HCT116 (cell line): Measurements from ENCODE around the gene GMEB2. TPM values are rescaled to one million over a fixed set of nuclear protein-coding genes. Genes with fewer than 3 reads are reported as not detected.

Experiments used
- ATAC-seq: fragments of 200-7000 bp; cut with Tn5 transposase; 2 replicates; pipeline ENCODE4 v1.9.1; 2020; ENCODE audit warnings: mild to moderate bottlenecking, moderate library complexity
- BruUV-seq: library from RNA; stranded (reverse); fragments of 400-500 nt; replicated peaks from 2 replicates; lab custom pipeline; 2021; lab: Mats Ljungman, UMichigan
- CTCF ChIA-PET: fragments of 300-600 bp; sonication (Branson Sonifier 250); formaldehyde crosslinking; loops from one replicate; lab custom pipeline; 2021; ENCODE audit warnings: antibody characterized with exemption; lab: Charles Lee
- POLR2A ChIA-PET: fragments of 300-600, 350-600 bp; sonication (Branson Sonifier 250); formaldehyde crosslinking; loops from one replicate; lab custom pipeline; 2021; ENCODE audit warnings: antibody characterized with exemption; lab: Charles Lee
- RAD21 ChIA-PET, 2 experiments: fragments of 300-600 bp; sonication (Branson Sonifier 250); formaldehyde crosslinking; loops; one replicate each; lab custom pipeline; 2023; ENCODE audit warnings: low total read pairs in 2 of 2; ENCODE audit not compliant: uncharacterized antibody in 2 of 2, unreplicated experiment in 2 of 2, low non-redundant PET in 1 of 2; lab: Charles Lee
- DNase-seq: peaks from one replicate; pipeline ENCODE4 v3.0.0-alpha.2; 2010; ENCODE audit warnings: low read depth, low spot score
- H2AFZ ChIP-seq: fragments of 200-600 bp; shearing (Covaris generic), sonication (generic); 2 replicates; pipeline ENCODE4 v1.6.1; 2017; ENCODE audit warnings: low read depth, mixed run types, mixed read lengths, antibody characterized with exemption, low read length; ENCODE audit not compliant: poor library complexity, severe bottlenecking
- H3K27ac ChIP-seq: 2 replicates; pipeline ENCODE4 v1.5.1; 2012; ENCODE audit warnings: low read depth, low read length
- H3K27me3 ChIP-seq: fragments of 200-600 bp; sonication (generic); 2 replicates; pipeline ENCODE4 v1.6.1; 2016; ENCODE audit warnings: mixed run types, low read length, mixed read lengths; ENCODE audit not compliant: insufficient read depth
- H3K36me3 ChIP-seq, 2 experiments: fragments of 200-500 bp in 1 of 2; fragments of 200-600 bp in 1 of 2; sonication (Bioruptor generic) in 1 of 2; sonication (generic) in 1 of 2; 2 replicates each; pipeline versions ENCODE4 v1.5.1 to v1.6.1; 2014 to 2016; ENCODE audit warnings: low read length in 2 of 2, inconsistent platforms in 1 of 2, mixed read lengths in 1 of 2, mixed run types in 1 of 2; ENCODE audit not compliant: insufficient read depth in 2 of 2, control insufficient read depth in 1 of 2
- H3K4me1 ChIP-seq, 2 experiments: fragments of 200-600 bp in 1 of 2; sonication (generic) in 1 of 2; 2 replicates each; pipeline versions ENCODE4 v1.5.1 to v1.6.1; 2012 to 2017; ENCODE audit warnings: low read length in 2 of 2, inconsistent platforms in 1 of 2, mild to moderate bottlenecking in 1 of 2, mixed read lengths in 1 of 2, mixed run types in 1 of 2, moderate library complexity in 1 of 2; ENCODE audit not compliant: insufficient read depth in 2 of 2, control insufficient read depth in 1 of 2
- H3K4me2 ChIP-seq: fragments of 200-600 bp; sonication (generic); 2 replicates; pipeline ENCODE4 v1.6.1; 2017; ENCODE audit warnings: mixed run types, low read length, mixed read lengths
- H3K4me3 ChIP-seq, 2 experiments: fragments of 200-600 bp in 1 of 2; sonication (generic) in 1 of 2; replicated peaks in 1 of 2; 2 replicates each; pipeline ENCODE4 v1.5.1; 2011 to 2016; ENCODE audit warnings: low read length in 2 of 2, control low read depth in 1 of 2, low read depth in 1 of 2, mild to moderate bottlenecking in 1 of 2, mixed read lengths in 1 of 2, mixed run types in 1 of 2
- H3K79me2 ChIP-seq: fragments of 200-600 bp; sonication (generic); 2 replicates; pipeline ENCODE4 v1.6.1; 2017; ENCODE audit warnings: mild to moderate bottlenecking, mixed run types, low read length, moderate library complexity, mixed read lengths; ENCODE audit not compliant: insufficient read depth
- H3K9ac ChIP-seq: fragments of 200-600 bp; sonication (generic); 2 replicates; pipeline ENCODE4 v1.6.1; 2016; ENCODE audit warnings: low read length, mixed read lengths
- H3K9me2 ChIP-seq: fragments of 200-600 bp; sonication (generic), shearing (Covaris generic); 2 replicates; pipeline ENCODE4 v1.6.1; 2017; ENCODE audit warnings: mixed run types, mild to moderate bottlenecking, moderate library complexity; ENCODE audit not compliant: insufficient read depth
- H3K9me3 ChIP-seq, 2 experiments: fragments of 200-500 bp in 1 of 2; fragments of 200-600 bp in 1 of 2; sonication (Bioruptor generic) in 1 of 2; sonication (generic) in 1 of 2; 2 replicates each; pipeline ENCODE4 v1.6.1; 2014 to 2017; ENCODE audit warnings: low read length in 2 of 2, mixed read lengths in 2 of 2, inconsistent platforms in 1 of 2, low read depth in 1 of 2, mild to moderate bottlenecking in 1 of 2, mixed run types in 1 of 2, moderate library complexity in 1 of 2; ENCODE audit not compliant: control insufficient read depth in 1 of 2, insufficient read depth in 1 of 2
- H4K20me1 ChIP-seq: fragments of 200-600 bp; sonication (generic), shearing (Covaris generic); 2 replicates; pipeline ENCODE4 v1.6.1; 2017; ENCODE audit warnings: mixed run types, mild to moderate bottlenecking, moderate library complexity; ENCODE audit not compliant: insufficient read depth
- EZH2phosphoT487 ChIP-seq: fragments of 200-600 bp; IDR thresholded peaks from 2 replicates; pipeline ENCODE4 v1.6.1; 2018; ENCODE audit warnings: antibody characterized with exemption, borderline replicate concordance
- RAD21 ChIP-seq: IDR thresholded peaks from 2 replicates; pipeline ENCODE4 v1.6.1; 2012; ENCODE audit warnings: low read depth, mild to moderate bottlenecking
- SIN3A ChIP-seq: IDR thresholded peaks from 2 replicates; pipeline ENCODE4 v1.6.1; 2012; ENCODE audit warnings: low read depth
- intact Hi-C: fragments of 100-400 bp; cut with micrococcal nuclease; formaldehyde crosslinking; loops from 2 replicates; pipeline ENCODE4 v1.10.0; 2022
- total RNA-seq: library from RNA; stranded (reverse); gene quantifications from one replicate; pipeline ENCODE4 v1.2.1, GENCODE V29; 2021; ENCODE audit not compliant: unreplicated experiment
- TF ChIP-seq, protein P1 (sequence below), 3 experiments: fragments of 200-600 bp in 1 of 3; sonication (generic) in 1 of 3; IDR thresholded peaks in 2 of 3; conservative IDR thresholded peaks in 1 of 3; 2 replicates each; pipeline ENCODE4 v1.5.1; 2012 to 2017; ENCODE audit warnings: low read depth in 2 of 3, low read length in 2 of 3, antibody characterized with exemption in 1 of 3, borderline replicate concordance in 1 of 3, control low read depth in 1 of 3, mild to moderate bottlenecking in 1 of 3, mixed read lengths in 1 of 3, mixed run types in 1 of 3, moderate library complexity in 1 of 3; ENCODE audit not compliant: insufficient read depth in 1 of 3
- TF ChIP-seq, protein P2 (sequence below): IDR thresholded peaks from 2 replicates; pipeline ENCODE4 v1.6.1; 2011; ENCODE audit warnings: mild to moderate bottlenecking, low read length, moderate library complexity; ENCODE audit not compliant: insufficient replicate concordance; ENCODE audit errors: extremely low read depth

GMEB2 gene
- total RNA-seq, 1 experiment from 2014 or later = 13.9 TPM

DNA sequence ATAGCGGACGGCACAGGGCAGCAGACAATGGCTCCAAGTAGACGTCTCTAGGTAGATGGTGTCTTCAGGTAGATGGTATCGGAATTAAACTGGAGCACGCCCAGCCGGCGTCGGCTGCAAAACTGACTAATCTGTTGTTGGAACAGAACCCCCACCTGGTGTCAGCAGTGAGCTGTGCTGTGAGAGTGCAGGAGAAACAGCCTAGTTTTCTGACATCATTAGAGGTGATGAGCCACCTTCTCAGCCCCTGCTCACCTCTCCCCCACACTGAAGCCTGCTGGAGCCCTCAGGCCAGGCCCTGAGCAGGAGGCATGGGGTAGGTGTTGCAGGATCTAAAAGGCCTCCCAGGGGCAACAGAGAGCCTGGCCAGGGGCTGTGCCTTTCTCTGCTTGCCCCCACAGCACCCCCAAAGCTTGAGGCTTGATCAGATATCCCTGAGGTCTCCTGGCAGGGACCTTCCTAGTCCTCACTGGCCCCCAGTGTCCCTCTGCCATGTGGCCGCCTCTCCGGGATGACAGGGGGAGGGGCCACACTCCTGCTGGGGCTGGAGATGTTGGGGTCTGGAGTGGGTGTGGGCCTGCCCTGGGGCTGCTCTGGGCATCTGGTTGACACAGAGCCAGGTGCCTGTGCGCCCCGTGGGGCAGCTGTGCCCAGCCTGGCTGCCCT is 46.0 kb downstream of the GMEB2 start:
- Histone ChIP-seq H3K27me3 (no peaks in the 10 kb centered on the region), H2AFZ (no peak overlapping the region), H3K36me3 (no peaks in the 10 kb centered on the region), H3K9me2 (no peaks in the 10 kb centered on the region), H3K79me2 (no peaks in the 10 kb centered on the region), H3K9me3 (no peaks in the 10 kb centered on the region), H3K4me1 (peaks cover 0 to 8% of the 10 kb centered on the region in 2 experiments; a peak in 1 of 4 replicates), H3K27ac (no peak overlapping the region; the same call in 1 of the 2 replicates), H4K20me1 (no peaks in the 10 kb centered on the region), H3K4me2 (peak overlapping the region; percentile 20; the same call in 1 of the 2 replicates), H3K4me3 (no peak overlapping the region), H3K9ac (no peak overlapping the region)
- RAD21 ChIA-PET = no interaction called here
- ATAC-seq (peak; percentile 92), DNase-seq (peak; percentile 52)
- POLR2A ChIA-PET = interaction anchor here (1.4 kb wide), 1 partner anchor 61 kb away, joined by 3 read pairs; no protein-coding TSS in a partner anchor
- intact Hi-C loops = loop anchor here (5.0 kb wide), 1 partner anchor 116 kb away; the partner anchor contains the start of gene TNFRSF6B
- BruUV-seq = no TSS peak
- TF ChIP-seq, protein P1, sequence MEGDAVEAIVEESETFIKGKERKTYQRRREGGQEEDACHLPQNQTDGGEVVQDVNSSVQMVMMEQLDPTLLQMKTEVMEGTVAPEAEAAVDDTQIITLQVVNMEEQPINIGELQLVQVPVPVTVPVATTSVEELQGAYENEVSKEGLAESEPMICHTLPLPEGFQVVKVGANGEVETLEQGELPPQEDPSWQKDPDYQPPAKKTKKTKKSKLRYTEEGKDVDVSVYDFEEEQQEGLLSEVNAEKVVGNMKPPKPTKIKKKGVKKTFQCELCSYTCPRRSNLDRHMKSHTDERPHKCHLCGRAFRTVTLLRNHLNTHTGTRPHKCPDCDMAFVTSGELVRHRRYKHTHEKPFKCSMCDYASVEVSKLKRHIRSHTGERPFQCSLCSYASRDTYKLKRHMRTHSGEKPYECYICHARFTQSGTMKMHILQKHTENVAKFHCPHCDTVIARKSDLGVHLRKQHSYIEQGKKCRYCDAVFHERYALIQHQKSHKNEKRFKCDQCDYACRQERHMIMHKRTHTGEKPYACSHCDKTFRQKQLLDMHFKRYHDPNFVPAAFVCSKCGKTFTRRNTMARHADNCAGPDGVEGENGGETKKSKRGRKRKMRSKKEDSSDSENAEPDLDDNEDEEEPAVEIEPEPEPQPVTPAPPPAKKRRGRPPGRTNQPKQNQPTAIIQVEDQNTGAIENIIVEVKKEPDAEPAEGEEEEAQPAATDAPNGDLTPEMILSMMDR (IDR thresholded peaks at IDR 0.05 in 2 of 3, conservative IDR thresholded peaks at IDR 0.05 in 1 of 3; ENCODE audit: borderline replicate concordance in 1 of 3, insufficient read depth in 1 of 3, low read depth in 2 of 3, low read length in 2 of 3) = peak; percentile 54 to 61 (median 60); a peak in 5 of 6 replicates
- TF ChIP-seq SIN3A (no peak), RAD21 (peak; percentile 90)
- CTCF ChIA-PET = interaction anchor here (0.8 to 1.0 kb wide), 3 partner anchors 43 to 393 kb away, joined by 3 to 5 read pairs (median 3); partner anchors contain the start of gene PTK6

DNA sequence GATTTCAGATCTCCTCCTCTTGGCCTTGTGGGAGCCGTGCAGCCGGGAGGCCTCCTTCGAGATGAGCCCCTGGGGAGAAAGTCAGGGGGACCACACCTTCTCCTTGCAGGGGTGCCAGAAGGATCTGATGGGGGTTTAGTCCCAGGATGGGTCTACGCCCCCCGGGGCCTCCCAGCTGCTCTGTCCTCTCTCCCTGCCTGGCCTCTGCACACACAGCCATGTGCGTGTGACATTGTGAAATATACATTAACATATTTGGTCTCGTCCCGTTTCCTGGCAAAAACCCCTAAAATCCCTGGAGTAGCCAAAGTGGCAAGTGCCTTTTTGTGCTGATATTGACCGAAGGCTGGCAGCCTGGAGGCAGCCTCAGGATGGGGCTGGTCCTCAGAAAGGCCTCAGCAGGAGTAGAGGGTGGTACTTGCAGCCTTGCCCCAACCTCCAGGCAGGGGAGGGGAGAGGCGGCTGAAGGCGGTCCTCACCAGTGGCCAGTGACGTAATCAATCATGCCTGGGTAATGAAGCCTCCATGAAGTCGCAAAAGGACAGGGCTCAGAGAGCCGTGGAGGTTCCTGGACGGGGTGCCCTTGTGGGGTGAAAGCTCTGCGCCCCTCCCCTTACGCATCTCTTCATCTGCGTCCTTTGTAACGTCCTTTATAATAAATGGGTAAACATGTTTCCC is 47.7 kb downstream of the GMEB2 start:
- Histone ChIP-seq H3K79me2 (no peaks in the 10 kb centered on the region), H3K9ac (no peak overlapping the region), H3K27ac (no peak overlapping the region), H3K4me1 (peaks cover 10 to 26% of the 10 kb centered on the region in 2 experiments; a peak in 3 of 4 replicates), H4K20me1 (no peaks in the 10 kb centered on the region), H3K4me3 (no peak overlapping the region), H3K9me2 (no peaks in the 10 kb centered on the region), H2AFZ (no peak overlapping the region), H3K4me2 (no peak overlapping the region), H3K36me3 (no peaks in the 10 kb centered on the region), H3K9me3 (no peaks in the 10 kb centered on the region), H3K27me3 (no peaks in the 10 kb centered on the region)
- TF ChIP-seq, protein P2, sequence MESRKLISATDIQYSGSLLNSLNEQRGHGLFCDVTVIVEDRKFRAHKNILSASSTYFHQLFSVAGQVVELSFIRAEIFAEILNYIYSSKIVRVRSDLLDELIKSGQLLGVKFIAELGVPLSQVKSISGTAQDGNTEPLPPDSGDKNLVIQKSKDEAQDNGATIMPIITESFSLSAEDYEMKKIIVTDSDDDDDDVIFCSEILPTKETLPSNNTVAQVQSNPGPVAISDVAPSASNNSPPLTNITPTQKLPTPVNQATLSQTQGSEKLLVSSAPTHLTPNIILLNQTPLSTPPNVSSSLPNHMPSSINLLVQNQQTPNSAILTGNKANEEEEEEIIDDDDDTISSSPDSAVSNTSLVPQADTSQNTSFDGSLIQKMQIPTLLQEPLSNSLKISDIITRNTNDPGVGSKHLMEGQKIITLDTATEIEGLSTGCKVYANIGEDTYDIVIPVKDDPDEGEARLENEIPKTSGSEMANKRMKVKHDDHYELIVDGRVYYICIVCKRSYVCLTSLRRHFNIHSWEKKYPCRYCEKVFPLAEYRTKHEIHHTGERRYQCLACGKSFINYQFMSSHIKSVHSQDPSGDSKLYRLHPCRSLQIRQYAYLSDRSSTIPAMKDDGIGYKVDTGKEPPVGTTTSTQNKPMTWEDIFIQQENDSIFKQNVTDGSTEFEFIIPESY = no peak
- no peak for TF ChIP-seq EZH2phosphoT487
- POLR2A ChIA-PET = no interaction called here
- BruUV-seq = no TSS peak
- DNase-seq (no peak), ATAC-seq (no peak)
- intact Hi-C loops = loop anchor here (10.0 kb wide), 1 partner anchor 46 kb away; the partner anchor contains the start of gene GMEB2
- RAD21 ChIA-PET = no interaction called here
- CTCF ChIA-PET = no interaction called here
